HG03565 (cell line): Measurements from ENCODE around the gene GLT6D1.

ENCODE experiments used
- ATAC-seq: cut with Tn5 transposase; IDR thresholded peaks from one replicate; pipeline ENCODE4 v1.9.1; 2021; ENCODE audit warnings: mild to moderate bottlenecking, moderate library complexity; ENCODE audit not compliant: unreplicated experiment

GLT6D1 gene

GRCh38 chr9:135609366-135609955, 29.9 kb downstream of the GLT6D1 start:
- ATAC-seq: no peak

- ATAC-seq: no peak
Observed at GRCh38 chr9:135608999-135609317, 30.4 kb downstream of the GLT6D1 start.

- no peak for ATAC-seq
Observed at GRCh38 chr9:135608294-135608998, 30.9 kb downstream of the GLT6D1 start.

- ATAC-seq: no peak
Observed at GRCh38 chr9:135607401-135608293, 31.7 kb downstream of the GLT6D1 start.

DNA sequence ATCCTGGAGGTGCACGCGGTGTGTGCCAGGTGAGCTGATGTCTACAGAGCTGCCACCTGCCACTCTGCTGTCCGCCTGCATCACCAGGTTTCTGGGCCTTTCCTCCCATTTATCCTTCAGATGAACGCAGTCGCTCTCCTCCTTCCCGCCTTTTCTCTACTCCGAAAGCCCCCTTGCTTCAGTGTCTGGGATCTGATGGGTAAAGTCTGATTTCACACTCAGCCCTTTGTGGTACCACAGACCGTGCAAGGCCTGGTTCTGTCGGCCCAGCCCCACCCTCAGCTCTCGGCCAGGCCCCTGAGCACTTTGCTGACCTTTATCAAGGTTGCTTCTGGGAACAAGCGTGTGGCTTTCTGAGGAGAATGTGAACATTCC, 32.5 kb downstream of the GLT6D1 start:
- ATAC-seq: no peak

DNA sequence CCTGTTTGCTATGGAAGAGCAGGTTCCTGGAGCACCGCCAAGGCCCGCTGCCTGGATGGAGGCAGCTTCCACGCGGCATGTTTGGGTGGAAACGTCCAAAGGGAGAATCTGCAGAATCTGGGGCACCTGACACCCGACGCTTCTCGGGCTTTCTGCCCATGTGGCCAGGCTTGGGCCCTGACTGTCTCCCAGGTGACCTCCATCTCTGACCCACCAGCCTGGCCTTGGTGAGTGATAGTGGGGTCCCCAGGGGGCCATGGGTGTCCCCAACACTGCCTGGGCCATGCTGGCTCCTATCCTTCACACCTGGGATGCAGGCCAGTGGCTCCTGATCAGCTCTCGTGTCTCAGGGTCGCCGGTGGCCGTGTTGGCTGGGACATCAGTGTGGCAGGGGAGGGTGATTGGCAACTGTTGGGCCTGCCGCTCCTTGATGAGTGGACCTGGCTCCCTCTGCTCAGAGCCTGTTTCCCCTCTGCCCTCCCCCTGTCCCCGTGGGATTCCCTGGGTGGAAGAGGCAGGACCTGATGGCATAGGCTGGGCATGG, 34.0 kb downstream of the GLT6D1 start:
- no peak for ATAC-seq

GRCh38 chr9:135604437-135605237, 34.7 kb downstream of the GLT6D1 start:
- no peak for ATAC-seq

GRCh38 chr9:135602789-135603481, 36.4 kb downstream of the GLT6D1 start:
- no peak for ATAC-seq

- no peak for ATAC-seq
Observed at GRCh38 chr9:135601988-135602387, 37.4 kb downstream of the GLT6D1 start.

GRCh38 chr9:135600296-135600817, 39.0 kb downstream of the GLT6D1 start:
- no peak for ATAC-seq

GRCh38 chr9:135596211-135596610, 43.1 kb downstream of the GLT6D1 start:
- no peak for ATAC-seq

DNA sequence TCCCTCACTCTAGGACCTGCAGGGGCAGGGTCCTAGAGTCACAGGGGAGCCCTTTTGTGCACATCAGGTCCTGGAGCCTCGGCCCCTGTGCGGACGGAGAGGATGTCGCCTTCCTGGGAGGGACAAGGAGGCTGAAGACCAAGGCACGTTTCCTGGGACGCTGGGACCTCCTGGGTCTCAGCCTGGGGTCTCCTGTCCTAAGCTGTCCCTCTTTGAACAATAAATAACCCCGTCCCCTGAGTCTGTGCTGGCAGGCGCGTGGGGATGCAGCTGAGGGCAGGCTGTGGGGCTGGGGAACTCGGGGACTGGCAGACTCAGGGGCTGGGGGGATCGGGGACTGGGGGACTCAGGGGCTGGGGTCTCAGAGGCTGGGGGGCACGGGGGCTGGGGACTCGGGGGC, 46.7 kb downstream of the GLT6D1 start:
- no peak for ATAC-seq

DNA sequence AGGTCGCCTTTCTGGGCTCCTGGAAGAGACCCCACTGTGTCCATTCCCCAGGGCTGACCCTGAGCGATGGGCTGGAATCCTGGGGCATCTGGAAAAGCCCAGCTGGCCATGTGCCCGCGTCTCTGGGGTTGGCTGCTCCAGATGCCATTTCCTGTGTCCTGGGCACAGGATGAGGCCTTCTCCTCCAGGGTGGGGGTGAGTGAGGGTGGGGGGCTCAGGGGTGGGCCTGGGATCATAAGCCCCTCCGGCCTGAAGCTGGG, 47.1 kb downstream of the GLT6D1 start:
- no peak for ATAC-seq

DNA sequence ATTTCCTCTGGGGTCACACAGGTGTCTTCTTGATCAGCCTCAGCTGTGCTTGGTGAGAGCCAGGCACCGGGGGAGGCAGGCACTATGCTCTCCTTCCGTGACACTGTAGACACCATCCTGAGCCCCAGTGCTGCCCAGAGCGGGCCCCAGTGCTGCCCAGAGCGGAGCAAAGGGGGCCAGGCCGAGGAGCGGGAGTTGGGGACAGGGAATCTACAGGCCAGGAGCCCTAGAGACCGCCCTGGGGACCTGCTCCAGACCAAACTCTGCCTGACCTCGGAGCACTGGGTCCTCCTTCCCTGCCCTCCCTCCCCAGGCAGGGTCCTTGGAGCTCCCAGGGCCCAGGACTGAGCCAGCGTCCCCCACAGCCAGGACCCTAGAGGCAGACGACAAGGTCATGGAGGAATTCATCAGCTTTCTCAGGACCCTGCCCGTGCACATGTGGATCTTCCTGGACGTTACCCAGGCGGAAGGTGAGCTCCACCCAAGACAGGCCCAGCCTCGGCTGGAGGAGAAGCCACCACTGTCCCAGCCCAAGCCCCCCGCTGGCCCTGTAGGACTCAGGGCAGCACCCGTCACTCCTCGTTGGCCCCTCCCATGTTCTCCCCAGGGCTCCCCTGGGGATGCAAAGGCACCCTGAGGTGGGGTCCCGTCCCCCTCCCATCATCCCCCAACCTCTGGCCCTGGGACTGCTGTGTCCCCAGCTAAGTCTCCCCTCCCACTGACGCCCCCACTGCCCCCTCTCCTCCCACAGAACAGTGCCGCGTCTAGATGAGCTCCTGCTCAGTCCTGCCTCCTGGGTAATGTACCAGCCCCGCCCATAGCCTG, 47.6 kb downstream of the GLT6D1 start:
- ATAC-seq: no peak

DNA sequence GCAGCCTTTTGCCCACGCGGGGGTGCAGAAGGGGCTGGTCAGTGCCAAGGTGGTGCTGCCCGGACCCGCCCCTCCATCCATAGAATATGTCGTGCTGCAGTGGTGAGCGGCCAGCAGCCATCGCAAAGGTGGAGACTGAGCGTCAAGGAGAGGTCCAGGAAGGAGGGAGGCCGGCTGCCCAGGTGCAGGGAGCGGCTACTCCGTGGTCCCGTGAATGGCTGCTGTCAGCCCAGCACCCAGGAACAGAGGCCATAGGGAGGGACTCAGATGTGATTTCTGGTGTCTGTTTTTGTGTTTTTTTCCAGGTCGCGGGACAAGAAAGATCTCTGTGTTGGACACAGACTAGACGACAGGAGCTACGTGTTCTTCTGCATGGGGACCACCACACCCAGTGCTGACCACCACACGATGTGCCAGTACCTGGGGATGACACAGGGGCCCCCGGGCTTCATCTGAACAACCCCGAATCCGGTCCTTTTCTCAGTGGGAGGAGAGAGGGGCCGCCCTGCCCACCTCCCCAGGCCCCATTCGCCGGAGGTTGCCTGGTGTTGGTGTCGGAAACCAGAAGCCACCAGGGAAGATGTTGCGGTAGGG, 48.8 kb downstream of the GLT6D1 start:
- ATAC-seq: no peak

- ATAC-seq: no peak
Observed at GRCh38 chr9:135589596-135590485, 49.5 kb downstream of the GLT6D1 start.

DNA sequence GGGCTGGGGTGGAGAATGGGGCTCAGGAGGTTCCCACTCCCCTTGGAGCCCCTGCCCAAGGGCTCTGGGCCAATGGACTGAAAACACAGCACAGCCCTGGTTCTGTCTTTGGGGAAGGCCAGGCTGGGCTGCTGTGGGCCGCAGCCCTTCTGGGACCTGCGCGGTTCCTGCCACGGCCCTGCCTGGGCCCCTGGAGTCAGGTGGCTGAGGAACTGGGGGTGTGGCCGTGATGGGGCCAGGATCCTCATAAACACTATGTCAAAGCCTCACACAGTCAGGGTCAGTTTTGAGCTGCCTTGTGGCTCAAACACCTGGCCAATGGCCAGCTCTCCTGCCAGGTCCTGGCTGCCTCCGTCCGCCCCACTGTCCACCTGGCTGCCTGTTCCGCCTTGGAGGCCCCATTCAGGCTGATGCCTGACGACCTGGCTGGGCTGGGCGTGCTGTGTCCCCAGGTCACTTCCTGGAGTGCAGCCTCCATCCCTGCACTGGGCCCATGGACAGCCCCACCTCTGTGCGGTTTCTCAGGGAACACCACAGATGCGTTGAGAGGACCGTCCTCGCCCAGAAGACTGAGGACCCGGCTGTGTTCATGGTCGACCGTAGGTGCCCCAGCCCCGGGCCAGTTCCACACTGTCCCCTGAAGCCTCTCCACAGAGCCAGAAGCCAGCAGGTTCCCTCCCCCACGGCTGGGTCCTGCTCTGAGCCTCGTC, 50.3 kb downstream of the GLT6D1 start:
- no peak for ATAC-seq

- ATAC-seq: no peak
Observed at GRCh38 chr9:135588371-135588770, 51.0 kb downstream of the GLT6D1 start.
